ENCODE results near the gene ST7.

Gene ST7

GRCh38 chr7:117163101-117163500 is 209.8 kb downstream of the ST7 start:
- in situ Hi-C loops (cut with HindIII; ENCODE audit: low sequenced_read_pairs) = no loop called here
- peak; percentile 13 for DNase-seq (ENCODE audit: low read depth, low spot score)

GRCh38 chr7:117164620-117165019 is 211.3 kb downstream of the ST7 start:
- in situ Hi-C loops (cut with HindIII; ENCODE audit: low sequenced_read_pairs) = no loop called here
- TF ChIP-seq CTCF (IDR thresholded peaks at IDR 0.05; ENCODE audit: low read depth, low read length) = no peak
- DNase-seq (ENCODE audit: low read depth, low spot score) = peak; percentile 64
- no peak overlapping the region for H3K4me3 ChIP-seq (ENCODE audit: low read depth, low read length)

More at GRCh38 chr7:117163101-117163500, 209.8 kb downstream of the ST7 start:
- H3K4me3 ChIP-seq (ENCODE audit: low read depth, low read length) = no peak overlapping the region
- no peak for TF ChIP-seq CTCF (IDR thresholded peaks at IDR 0.05; ENCODE audit: low read depth, low read length)

GRCh38 chr7:117165656-117166055 is 212.4 kb downstream of the ST7 start:
- in situ Hi-C loops (cut with HindIII; ENCODE audit: low sequenced_read_pairs) = no loop called here
- DNase-seq (ENCODE audit: low read depth, low spot score) = no peak
- no peak overlapping the region for H3K4me3 ChIP-seq (ENCODE audit: low read depth, low read length)
- TF ChIP-seq CTCF (IDR thresholded peaks at IDR 0.05; ENCODE audit: low read depth, low read length) = no peak

GRCh38 chr7:117169907-117170306 is 216.6 kb downstream of the ST7 start:
- peak; percentile 47 for DNase-seq (ENCODE audit: low read depth, low spot score)
- in situ Hi-C loops (cut with HindIII; ENCODE audit: low sequenced_read_pairs) = no loop called here
- no peak overlapping the region for H3K4me3 ChIP-seq (ENCODE audit: low read depth, low read length)
- no peak for TF ChIP-seq CTCF (IDR thresholded peaks at IDR 0.05; ENCODE audit: low read depth, low read length)

- no peak for DNase-seq (ENCODE audit: low read depth, low spot score)
- TF ChIP-seq CTCF (IDR thresholded peaks at IDR 0.05; ENCODE audit: low read depth, low read length) = peak; percentile 8
- in situ Hi-C loops (cut with HindIII; ENCODE audit: low sequenced_read_pairs) = no loop called here
- no peak overlapping the region for H3K4me3 ChIP-seq (ENCODE audit: low read depth, low read length)
These were observed 217.8 kb downstream of the ST7 start for GRCh38 chr7:117171106-117171505.

- no peak overlapping the region for H3K4me3 ChIP-seq (ENCODE audit: low read depth, low read length)
- no peak for DNase-seq (ENCODE audit: low read depth, low spot score)
- in situ Hi-C loops (cut with HindIII; ENCODE audit: low sequenced_read_pairs) = no loop called here
- no peak for TF ChIP-seq CTCF (IDR thresholded peaks at IDR 0.05; ENCODE audit: low read depth, low read length)
These were observed 219.0 kb downstream of the ST7 start for GRCh38 chr7:117172283-117172682.

Measured in astrocyte of the spinal cord (primary cell).